ENCODE measurements around the gene APOL4.

DNA sequence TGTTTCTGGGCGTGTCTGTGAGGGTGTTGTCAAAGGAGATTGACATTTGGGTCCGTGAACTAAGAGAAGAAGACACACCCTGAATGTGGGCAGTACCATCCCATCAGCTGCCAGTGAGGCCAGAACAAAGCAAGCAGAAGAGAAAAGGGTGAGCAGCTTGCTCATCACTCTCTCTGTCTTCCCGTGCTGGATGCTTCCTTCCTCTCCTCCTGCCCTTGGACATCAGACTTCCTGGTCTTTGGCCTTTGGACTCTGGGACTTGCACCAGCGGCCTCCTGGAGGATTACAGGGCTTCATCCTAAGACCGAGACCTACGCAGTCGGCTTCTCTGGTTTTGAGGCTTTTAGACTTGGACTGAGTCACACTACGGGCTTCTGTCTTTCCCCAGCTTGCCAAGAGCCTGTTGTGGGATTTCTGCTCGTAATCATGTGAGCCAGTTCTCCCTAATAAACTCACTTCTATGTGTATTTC is 18.9 kb upstream of the APOL4 start:
- TF ChIP-seq, protein P1, sequence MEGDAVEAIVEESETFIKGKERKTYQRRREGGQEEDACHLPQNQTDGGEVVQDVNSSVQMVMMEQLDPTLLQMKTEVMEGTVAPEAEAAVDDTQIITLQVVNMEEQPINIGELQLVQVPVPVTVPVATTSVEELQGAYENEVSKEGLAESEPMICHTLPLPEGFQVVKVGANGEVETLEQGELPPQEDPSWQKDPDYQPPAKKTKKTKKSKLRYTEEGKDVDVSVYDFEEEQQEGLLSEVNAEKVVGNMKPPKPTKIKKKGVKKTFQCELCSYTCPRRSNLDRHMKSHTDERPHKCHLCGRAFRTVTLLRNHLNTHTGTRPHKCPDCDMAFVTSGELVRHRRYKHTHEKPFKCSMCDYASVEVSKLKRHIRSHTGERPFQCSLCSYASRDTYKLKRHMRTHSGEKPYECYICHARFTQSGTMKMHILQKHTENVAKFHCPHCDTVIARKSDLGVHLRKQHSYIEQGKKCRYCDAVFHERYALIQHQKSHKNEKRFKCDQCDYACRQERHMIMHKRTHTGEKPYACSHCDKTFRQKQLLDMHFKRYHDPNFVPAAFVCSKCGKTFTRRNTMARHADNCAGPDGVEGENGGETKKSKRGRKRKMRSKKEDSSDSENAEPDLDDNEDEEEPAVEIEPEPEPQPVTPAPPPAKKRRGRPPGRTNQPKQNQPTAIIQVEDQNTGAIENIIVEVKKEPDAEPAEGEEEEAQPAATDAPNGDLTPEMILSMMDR (IDR thresholded peaks at IDR 0.05): no peak
- no peak for TF ChIP-seq EP300 (IDR thresholded peaks at IDR 0.05)
- no peak for TF ChIP-seq POLR2AphosphoS5 (IDR thresholded peaks at IDR 0.05)
- TF ChIP-seq POLR2A (IDR thresholded peaks at IDR 0.05): no peak
